ENCODE results near the gene TCF15.

- no peak; the same call in 1 of the 2 replicates for TF ChIP-seq CTCF (conservative IDR thresholded peaks at IDR 0.05)
- TF ChIP-seq ZFX (IDR thresholded peaks at IDR 0.05) = no peak
These were observed 32.8 kb downstream of the TCF15 start for GRCh38 chr20:577167-577791.

Data from C4-2B (cell line).